ENCODE measurements around the gene PLA2G2D. TPM values are rescaled to one million over a fixed set of nuclear protein-coding genes. Genes with fewer than 3 reads are reported as not detected.

PLA2G2D gene
- total and polyA plus RNA-seq, 2 experiments from 2014 or later: not detected

DNA sequence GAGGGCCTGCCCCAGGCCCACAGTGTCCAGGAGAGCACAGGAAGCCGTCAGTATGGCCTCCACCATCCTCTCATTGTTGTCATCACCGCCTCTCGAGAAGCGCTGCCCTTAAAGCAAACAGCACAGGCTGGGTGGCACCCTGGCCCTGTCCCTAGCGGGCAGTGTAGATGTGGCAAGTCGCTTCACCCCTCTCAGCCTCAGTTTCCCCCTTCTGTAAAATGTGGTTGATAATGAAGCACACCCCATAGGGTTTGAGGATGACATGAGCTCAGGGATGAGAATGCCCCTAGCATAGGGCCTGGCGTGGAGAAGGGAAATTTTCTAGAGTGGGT, 33.2 kb upstream of the PLA2G2D start:
- H3K79me2 ChIP-seq (replicated peaks; ENCODE audit: insufficient read depth): no peaks in the 10 kb centered on the region
- Mint-ChIP-seq H3K4me1 (peaks cover 23% of the 10 kb centered on the region), H3K9me3 (no peaks in the 10 kb centered on the region), H3K27ac (no peak overlapping the region), H3K4me3 (peak overlapping the region; percentile 14; the same call in 2 of the 3 replicates), H3K36me3 (ENCODE audit: low read depth) (no peaks in the 10 kb centered on the region), H3K27me3 (ENCODE audit: insufficient read depth, low read depth, poor library complexity) (peaks cover 5% of the 10 kb centered on the region)
- no peaks in the 10 kb centered on the region for H3K9me2 ChIP-seq (ENCODE audit: insufficient read depth)
- H2AFZ ChIP-seq: no peak overlapping the region
- peak overlapping the region; percentile 51; the same call in 1 of the 2 replicates for H3K4me2 ChIP-seq
- no peaks in the 10 kb centered on the region for H4K20me1 ChIP-seq (replicated peaks; ENCODE audit: insufficient read depth)
- ATAC-seq (no peak), DNase-seq (ENCODE audit: low spot score) (no peak)
- TF ChIP-seq ZNF331 (CRISPR knock-in tag; IDR thresholded peaks at IDR 0.05; ENCODE audit: low read depth): no peak
- TF ChIP-seq CREB1 (CRISPR knock-in tag; IDR thresholded peaks at IDR 0.05; ENCODE audit: low read depth): no peak
- TF ChIP-seq, protein P1, sequence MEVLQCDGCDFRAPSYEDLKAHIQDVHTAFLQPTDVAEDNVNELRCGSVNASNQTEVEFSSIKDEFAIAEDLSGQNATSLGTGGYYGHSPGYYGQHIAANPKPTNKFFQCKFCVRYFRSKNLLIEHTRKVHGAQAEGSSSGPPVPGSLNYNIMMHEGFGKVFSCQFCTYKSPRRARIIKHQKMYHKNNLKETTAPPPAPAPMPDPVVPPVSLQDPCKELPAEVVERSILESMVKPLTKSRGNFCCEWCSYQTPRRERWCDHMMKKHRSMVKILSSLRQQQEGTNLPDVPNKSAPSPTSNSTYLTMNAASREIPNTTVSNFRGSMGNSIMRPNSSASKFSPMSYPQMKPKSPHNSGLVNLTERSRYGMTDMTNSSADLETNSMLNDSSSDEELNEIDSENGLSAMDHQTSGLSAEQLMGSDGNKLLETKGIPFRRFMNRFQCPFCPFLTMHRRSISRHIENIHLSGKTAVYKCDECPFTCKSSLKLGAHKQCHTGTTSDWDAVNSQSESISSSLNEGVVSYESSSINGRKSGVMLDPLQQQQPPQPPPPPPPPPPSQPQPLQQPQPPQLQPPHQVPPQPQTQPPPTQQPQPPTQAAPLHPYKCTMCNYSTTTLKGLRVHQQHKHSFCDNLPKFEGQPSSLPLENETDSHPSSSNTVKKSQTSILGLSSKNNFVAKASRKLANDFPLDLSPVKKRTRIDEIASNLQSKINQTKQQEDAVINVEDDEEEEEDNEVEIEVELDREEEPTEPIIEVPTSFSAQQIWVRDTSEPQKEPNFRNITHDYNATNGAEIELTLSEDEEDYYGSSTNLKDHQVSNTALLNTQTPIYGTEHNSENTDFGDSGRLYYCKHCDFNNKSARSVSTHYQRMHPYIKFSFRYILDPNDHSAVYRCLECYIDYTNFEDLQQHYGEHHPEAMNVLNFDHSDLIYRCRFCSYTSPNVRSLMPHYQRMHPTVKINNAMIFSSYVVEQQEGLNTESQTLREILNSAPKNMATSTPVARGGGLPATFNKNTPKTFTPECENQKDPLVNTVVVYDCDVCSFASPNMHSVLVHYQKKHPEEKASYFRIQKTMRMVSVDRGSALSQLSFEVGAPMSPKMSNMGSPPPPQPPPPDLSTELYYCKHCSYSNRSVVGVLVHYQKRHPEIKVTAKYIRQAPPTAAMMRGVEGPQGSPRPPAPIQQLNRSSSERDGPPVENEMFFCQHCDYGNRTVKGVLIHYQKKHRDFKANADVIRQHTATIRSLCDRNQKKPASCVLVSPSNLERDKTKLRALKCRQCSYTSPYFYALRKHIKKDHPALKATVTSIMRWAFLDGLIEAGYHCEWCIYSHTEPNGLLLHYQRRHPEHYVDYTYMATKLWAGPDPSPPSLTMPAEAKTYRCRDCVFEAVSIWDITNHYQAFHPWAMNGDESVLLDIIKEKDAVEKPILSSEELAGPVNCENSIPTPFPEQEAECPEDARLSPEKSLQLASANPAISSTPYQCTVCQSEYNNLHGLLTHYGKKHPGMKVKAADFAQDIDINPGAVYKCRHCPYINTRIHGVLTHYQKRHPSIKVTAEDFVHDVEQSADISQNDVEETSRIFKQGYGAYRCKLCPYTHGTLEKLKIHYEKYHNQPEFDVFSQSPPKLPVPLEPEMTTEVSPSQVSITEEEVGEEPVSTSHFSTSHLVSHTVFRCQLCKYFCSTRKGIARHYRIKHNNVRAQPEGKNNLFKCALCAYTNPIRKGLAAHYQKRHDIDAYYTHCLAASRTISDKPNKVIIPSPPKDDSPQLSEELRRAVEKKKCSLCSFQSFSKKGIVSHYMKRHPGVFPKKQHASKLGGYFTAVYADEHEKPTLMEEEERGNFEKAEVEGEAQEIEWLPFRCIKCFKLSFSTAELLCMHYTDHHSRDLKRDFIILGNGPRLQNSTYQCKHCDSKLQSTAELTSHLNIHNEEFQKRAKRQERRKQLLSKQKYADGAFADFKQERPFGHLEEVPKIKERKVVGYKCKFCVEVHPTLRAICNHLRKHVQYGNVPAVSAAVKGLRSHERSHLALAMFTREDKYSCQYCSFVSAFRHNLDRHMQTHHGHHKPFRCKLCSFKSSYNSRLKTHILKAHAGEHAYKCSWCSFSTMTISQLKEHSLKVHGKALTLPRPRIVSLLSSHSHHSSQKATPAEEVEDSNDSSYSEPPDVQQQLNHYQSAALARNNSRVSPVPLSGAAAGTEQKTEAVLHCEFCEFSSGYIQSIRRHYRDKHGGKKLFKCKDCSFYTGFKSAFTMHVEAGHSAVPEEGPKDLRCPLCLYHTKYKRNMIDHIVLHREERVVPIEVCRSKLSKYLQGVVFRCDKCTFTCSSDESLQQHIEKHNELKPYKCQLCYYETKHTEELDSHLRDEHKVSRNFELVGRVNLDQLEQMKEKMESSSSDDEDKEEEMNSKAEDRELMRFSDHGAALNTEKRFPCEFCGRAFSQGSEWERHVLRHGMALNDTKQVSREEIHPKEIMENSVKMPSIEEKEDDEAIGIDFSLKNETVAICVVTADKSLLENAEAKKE (CRISPR knock-in tag; IDR thresholded peaks at IDR 0.05): no peak
- TF ChIP-seq, protein P2, sequence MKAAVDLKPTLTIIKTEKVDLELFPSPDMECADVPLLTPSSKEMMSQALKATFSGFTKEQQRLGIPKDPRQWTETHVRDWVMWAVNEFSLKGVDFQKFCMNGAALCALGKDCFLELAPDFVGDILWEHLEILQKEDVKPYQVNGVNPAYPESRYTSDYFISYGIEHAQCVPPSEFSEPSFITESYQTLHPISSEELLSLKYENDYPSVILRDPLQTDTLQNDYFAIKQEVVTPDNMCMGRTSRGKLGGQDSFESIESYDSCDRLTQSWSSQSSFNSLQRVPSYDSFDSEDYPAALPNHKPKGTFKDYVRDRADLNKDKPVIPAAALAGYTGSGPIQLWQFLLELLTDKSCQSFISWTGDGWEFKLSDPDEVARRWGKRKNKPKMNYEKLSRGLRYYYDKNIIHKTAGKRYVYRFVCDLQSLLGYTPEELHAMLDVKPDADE (IDR thresholded peaks at IDR 0.05): no peak
- no peak for TF ChIP-seq POLR2AphosphoS5 (IDR thresholded peaks at IDR 0.05; ENCODE audit: low read depth)
- TF ChIP-seq STAT1 (IDR thresholded peaks at IDR 0.05; ENCODE audit: unreplicated experiment): no peak
- TF ChIP-seq, protein P3, sequence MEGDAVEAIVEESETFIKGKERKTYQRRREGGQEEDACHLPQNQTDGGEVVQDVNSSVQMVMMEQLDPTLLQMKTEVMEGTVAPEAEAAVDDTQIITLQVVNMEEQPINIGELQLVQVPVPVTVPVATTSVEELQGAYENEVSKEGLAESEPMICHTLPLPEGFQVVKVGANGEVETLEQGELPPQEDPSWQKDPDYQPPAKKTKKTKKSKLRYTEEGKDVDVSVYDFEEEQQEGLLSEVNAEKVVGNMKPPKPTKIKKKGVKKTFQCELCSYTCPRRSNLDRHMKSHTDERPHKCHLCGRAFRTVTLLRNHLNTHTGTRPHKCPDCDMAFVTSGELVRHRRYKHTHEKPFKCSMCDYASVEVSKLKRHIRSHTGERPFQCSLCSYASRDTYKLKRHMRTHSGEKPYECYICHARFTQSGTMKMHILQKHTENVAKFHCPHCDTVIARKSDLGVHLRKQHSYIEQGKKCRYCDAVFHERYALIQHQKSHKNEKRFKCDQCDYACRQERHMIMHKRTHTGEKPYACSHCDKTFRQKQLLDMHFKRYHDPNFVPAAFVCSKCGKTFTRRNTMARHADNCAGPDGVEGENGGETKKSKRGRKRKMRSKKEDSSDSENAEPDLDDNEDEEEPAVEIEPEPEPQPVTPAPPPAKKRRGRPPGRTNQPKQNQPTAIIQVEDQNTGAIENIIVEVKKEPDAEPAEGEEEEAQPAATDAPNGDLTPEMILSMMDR (conservative IDR thresholded peaks at IDR 0.05; ENCODE audit: low read depth in 2 of 2): no peak
- TF ChIP-seq NANOG (IDR thresholded peaks at IDR 0.05; ENCODE audit: borderline replicate concordance): no peak
- no peak for TF ChIP-seq EZH2phosphoT487 (IDR thresholded peaks at IDR 0.05; ENCODE audit: unreplicated experiment)
- TF ChIP-seq, protein P4, sequence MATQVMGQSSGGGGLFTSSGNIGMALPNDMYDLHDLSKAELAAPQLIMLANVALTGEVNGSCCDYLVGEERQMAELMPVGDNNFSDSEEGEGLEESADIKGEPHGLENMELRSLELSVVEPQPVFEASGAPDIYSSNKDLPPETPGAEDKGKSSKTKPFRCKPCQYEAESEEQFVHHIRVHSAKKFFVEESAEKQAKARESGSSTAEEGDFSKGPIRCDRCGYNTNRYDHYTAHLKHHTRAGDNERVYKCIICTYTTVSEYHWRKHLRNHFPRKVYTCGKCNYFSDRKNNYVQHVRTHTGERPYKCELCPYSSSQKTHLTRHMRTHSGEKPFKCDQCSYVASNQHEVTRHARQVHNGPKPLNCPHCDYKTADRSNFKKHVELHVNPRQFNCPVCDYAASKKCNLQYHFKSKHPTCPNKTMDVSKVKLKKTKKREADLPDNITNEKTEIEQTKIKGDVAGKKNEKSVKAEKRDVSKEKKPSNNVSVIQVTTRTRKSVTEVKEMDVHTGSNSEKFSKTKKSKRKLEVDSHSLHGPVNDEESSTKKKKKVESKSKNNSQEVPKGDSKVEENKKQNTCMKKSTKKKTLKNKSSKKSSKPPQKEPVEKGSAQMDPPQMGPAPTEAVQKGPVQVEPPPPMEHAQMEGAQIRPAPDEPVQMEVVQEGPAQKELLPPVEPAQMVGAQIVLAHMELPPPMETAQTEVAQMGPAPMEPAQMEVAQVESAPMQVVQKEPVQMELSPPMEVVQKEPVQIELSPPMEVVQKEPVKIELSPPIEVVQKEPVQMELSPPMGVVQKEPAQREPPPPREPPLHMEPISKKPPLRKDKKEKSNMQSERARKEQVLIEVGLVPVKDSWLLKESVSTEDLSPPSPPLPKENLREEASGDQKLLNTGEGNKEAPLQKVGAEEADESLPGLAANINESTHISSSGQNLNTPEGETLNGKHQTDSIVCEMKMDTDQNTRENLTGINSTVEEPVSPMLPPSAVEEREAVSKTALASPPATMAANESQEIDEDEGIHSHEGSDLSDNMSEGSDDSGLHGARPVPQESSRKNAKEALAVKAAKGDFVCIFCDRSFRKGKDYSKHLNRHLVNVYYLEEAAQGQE (IDR thresholded peaks at IDR 0.05; ENCODE audit: unreplicated experiment): no peak
- no peak for TF ChIP-seq JUNB (IDR thresholded peaks at IDR 0.05; ENCODE audit: unreplicated experiment)
- no peak for TF ChIP-seq ZNF114 (CRISPR knock-in tag; IDR thresholded peaks at IDR 0.05)
- TF ChIP-seq EZH2 (IDR thresholded peaks at IDR 0.05; ENCODE audit: low read depth, unreplicated experiment): no peak
- peaks cover 9% of the 10 kb centered on the region; the same call in 1 of the 2 replicates for H3K4me1 ChIP-seq (ENCODE audit: insufficient read depth)
- no peaks in the 10 kb centered on the region for H3K36me3 ChIP-seq (ENCODE audit: insufficient read depth)
- H3F3A ChIP-seq (replicated peaks; ENCODE audit: low read depth): 0 out of 2 replicates have a peak, but pooled peaks cover 3% of the 10 kb centered on the region
- no peak overlapping the region for H3K4me3 ChIP-seq
- no peak overlapping the region for H3K27ac ChIP-seq (ENCODE audit: low read depth)
- H3K27me3 ChIP-seq (ENCODE audit: insufficient read depth): no peaks in the 10 kb centered on the region

Data from GM23338 (cell line).